Panc1 (cell line): ENCODE measurements around the gene TNRC6B. TPM values are rescaled to one million over a fixed set of nuclear protein-coding genes. Genes with fewer than 3 reads are reported as not detected.

Experiments used
- ATAC-seq: fragments of 200-7000 bp; cut with Tn5 transposase; 2 replicates; pipeline ENCODE4 v1.9.1; 2020; ENCODE audit warnings: mild to moderate bottlenecking, moderate library complexity
- BruUV-seq: library from RNA; stranded (reverse); fragments of 400-500 nt; replicated peaks from 2 replicates; lab custom pipeline; 2021; lab: Mats Ljungman, UMichigan
- CTCF ChIA-PET: fragments of 300-600 bp; sonication (Branson Sonifier 250); formaldehyde crosslinking; loops from one replicate; lab custom pipeline; 2022; ENCODE audit warnings: antibody characterized with exemption; lab: Charles Lee
- POLR2A ChIA-PET: fragments of 300-600 bp; sonication (Branson Sonifier 250); formaldehyde crosslinking; loops from one replicate; lab custom pipeline; 2022; ENCODE audit warnings: antibody characterized with exemption; lab: Charles Lee
- DNase-seq: peaks from one replicate; pipeline ENCODE4 v3.0.0-alpha.2; 2010; ENCODE audit warnings: low read depth, low spot score
- H3K27ac ChIP-seq: 2 replicates; pipeline ENCODE4 v1.5.1; 2011; ENCODE audit warnings: mild to moderate bottlenecking, low read length, inconsistent platforms
- H3K27me3 ChIP-seq: fragments of 200-500 bp; sonication (Bioruptor generic); 2 replicates; pipeline ENCODE4 v1.6.0; 2014; ENCODE audit warnings: low read length, inconsistent platforms; ENCODE audit not compliant: control insufficient read depth, insufficient read depth
- H3K36me3 ChIP-seq: fragments of 200-500 bp; sonication (Bioruptor generic); 2 replicates; pipeline ENCODE4 v1.5.1; 2014; ENCODE audit warnings: inconsistent platforms, mild to moderate bottlenecking, low read length, moderate library complexity; ENCODE audit not compliant: control insufficient read depth, insufficient read depth
- H3K4me1 ChIP-seq: 2 replicates; pipeline ENCODE4 v1.5.1; 2011; ENCODE audit warnings: inconsistent platforms, mild to moderate bottlenecking, low read length, moderate library complexity; ENCODE audit not compliant: control insufficient read depth, insufficient read depth
- H3K4me3 ChIP-seq, 2 experiments: 2 replicates each; pipeline ENCODE4 v1.5.1; 2011 to 2012; ENCODE audit warnings: low read depth in 2 of 2, low read length in 2 of 2, mild to moderate bottlenecking in 2 of 2, inconsistent platforms in 1 of 2, moderate library complexity in 1 of 2
- H3K9me3 ChIP-seq: fragments of 200-500 bp; sonication (Bioruptor generic); 2 replicates; pipeline ENCODE4 v1.5.1; 2014; ENCODE audit warnings: low read depth, mild to moderate bottlenecking, inconsistent platforms, low read length, moderate library complexity; ENCODE audit not compliant: control insufficient read depth, insufficient read depth
- POLR2AphosphoS5 ChIP-seq: IDR thresholded peaks from 2 replicates; pipeline ENCODE4 v1.6.1; 2012; ENCODE audit warnings: mild to moderate bottlenecking, low read depth, low read length, moderate library complexity
- SIN3A ChIP-seq: IDR thresholded peaks from 2 replicates; pipeline ENCODE4 v1.6.1; 2012; ENCODE audit warnings: low read depth, mild to moderate bottlenecking, low read length, moderate library complexity, borderline replicate concordance; ENCODE audit not compliant: insufficient read depth
- TCF7L2 ChIP-seq: IDR thresholded peaks from 2 replicates; pipeline ENCODE4 v1.6.1; 2011; ENCODE audit warnings: mild to moderate bottlenecking, low read depth, low read length, inconsistent platforms
- in situ Hi-C: cut with HindIII; loops from 2 replicates; pipeline ENCODE4 v1.10.0; 2016; ENCODE audit warnings: low sequenced_read_pairs, low pct_unique_long_range_greater_than_20kb
- intact Hi-C: fragments of 100-400 bp; cut with micrococcal nuclease; formaldehyde crosslinking; loops from one replicate; pipeline ENCODE4 v1.10.0; 2022; ENCODE audit not compliant: unreplicated experiment
- total RNA-seq: library from RNA; stranded (reverse); gene quantifications from one replicate; pipeline ENCODE4 v1.2.1, GENCODE V29; 2021; ENCODE audit not compliant: unreplicated experiment
- TF ChIP-seq, protein P1 (sequence below): fragments of 450-650 bp; IDR thresholded peaks from 2 replicates; pipeline ENCODE4 v1.5.1; 2017; ENCODE audit warnings: mild to moderate bottlenecking
- TF ChIP-seq, protein P2 (sequence below), 2 experiments: IDR thresholded peaks; 2 replicates each; pipeline ENCODE4 v1.6.1; 2011 to 2012; ENCODE audit warnings: low read depth in 2 of 2, control low read depth in 1 of 2, low read length in 1 of 2, mild to moderate bottlenecking in 1 of 2, moderate library complexity in 1 of 2; ENCODE audit not compliant: insufficient read depth in 1 of 2

Gene TNRC6B
- total RNA-seq, 1 experiment from 2014 or later: 30.7 TPM

GRCh38 chr22:40224702-40225101 is 47.0 kb downstream of the TNRC6B start:
- DNase-seq (no peak), ATAC-seq (no peak)
- H3K27ac ChIP-seq: no peak overlapping the region
- H3K4me1 ChIP-seq: no peaks in the 10 kb centered on the region
- no TSS peak for BruUV-seq
- ChIA-PET CTCF (no interaction called here), POLR2A (interaction anchor here (0.7 kb wide), 1 partner anchor 57 kb away, joined by 5 read pairs; no protein-coding TSS in a partner anchor)
- in situ Hi-C loops: no loop called here
- no peak overlapping the region for H3K4me3 ChIP-seq
- H3K9me3 ChIP-seq: no peaks in the 10 kb centered on the region
- intact Hi-C loops: no loop called here
- no peaks in the 10 kb centered on the region for H3K27me3 ChIP-seq
- no peak for TF ChIP-seq SIN3A
- no peaks in the 10 kb centered on the region for H3K36me3 ChIP-seq

DNA sequence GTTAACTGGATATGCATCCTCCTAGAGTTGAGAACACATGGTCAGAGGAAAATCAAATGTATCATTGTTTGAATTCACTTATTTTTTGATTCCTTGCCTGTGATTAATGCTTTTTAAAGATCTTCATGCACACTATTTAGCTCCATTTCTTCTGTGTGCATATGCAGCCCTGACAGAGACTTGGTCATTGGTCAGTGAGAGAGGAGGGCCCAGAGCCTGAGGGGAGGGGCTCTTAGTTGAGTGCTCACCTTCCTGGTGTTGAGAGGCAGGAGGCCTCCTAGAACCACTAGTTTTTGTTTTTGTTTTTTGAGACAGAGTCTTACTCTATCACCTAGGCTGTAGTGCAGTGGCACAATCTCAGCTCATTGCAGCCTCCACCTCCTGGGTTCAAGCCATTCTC is 48.9 kb downstream of the TNRC6B start:
- Histone ChIP-seq H3K27ac (no peak overlapping the region), H3K4me1 (no peaks in the 10 kb centered on the region), H3K27me3 (no peaks in the 10 kb centered on the region), H3K36me3 (no peaks in the 10 kb centered on the region), H3K9me3 (no peaks in the 10 kb centered on the region), H3K4me3 (no peak overlapping the region)
- DNase-seq: no peak
- no TSS peak for BruUV-seq
- intact Hi-C loops (no loop called here), in situ Hi-C loops (no loop called here)
- no peak for ATAC-seq
- TF ChIP-seq SIN3A: no peak
- TF ChIP-seq, protein P1, sequence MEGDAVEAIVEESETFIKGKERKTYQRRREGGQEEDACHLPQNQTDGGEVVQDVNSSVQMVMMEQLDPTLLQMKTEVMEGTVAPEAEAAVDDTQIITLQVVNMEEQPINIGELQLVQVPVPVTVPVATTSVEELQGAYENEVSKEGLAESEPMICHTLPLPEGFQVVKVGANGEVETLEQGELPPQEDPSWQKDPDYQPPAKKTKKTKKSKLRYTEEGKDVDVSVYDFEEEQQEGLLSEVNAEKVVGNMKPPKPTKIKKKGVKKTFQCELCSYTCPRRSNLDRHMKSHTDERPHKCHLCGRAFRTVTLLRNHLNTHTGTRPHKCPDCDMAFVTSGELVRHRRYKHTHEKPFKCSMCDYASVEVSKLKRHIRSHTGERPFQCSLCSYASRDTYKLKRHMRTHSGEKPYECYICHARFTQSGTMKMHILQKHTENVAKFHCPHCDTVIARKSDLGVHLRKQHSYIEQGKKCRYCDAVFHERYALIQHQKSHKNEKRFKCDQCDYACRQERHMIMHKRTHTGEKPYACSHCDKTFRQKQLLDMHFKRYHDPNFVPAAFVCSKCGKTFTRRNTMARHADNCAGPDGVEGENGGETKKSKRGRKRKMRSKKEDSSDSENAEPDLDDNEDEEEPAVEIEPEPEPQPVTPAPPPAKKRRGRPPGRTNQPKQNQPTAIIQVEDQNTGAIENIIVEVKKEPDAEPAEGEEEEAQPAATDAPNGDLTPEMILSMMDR: no peak
- no peak for TF ChIP-seq TCF7L2
- no peak for TF ChIP-seq POLR2AphosphoS5
- ChIA-PET CTCF (no interaction called here), POLR2A (no interaction called here)

DNA sequence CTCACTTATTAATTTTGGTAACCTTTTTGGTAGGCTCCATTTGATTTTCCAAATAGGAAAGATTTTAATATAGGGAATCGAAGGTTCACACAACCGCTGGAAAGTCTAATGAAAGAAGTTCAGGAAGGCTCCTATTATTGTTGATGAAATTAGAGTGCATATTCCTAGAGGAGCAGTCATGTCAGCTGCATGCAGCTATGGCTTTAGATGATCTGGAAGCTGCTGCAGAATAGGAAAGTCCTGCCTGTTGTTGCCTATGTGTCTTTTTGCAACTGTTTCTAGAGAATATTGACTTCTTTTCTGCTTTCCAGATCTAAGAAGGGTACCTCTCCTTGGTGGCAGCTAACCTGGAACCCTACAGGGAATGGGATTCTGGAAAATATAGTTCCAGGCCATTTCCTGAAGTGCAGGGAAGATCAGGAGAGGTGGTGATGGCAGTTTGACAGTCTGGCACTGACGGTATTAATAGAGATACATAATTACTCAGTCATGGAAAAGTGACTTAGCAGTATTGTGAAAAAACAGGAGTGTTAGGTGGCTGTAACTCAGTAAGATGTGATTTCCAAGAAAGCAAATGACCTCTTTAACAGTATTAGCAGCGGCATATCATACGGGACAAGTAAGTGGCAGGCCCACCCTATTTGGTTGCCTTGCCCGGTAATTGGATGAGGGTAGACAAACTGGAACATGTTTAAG is 54.0 kb downstream of the TNRC6B start:
- TF ChIP-seq, protein P1: no peak
- TF ChIP-seq, protein P2, sequence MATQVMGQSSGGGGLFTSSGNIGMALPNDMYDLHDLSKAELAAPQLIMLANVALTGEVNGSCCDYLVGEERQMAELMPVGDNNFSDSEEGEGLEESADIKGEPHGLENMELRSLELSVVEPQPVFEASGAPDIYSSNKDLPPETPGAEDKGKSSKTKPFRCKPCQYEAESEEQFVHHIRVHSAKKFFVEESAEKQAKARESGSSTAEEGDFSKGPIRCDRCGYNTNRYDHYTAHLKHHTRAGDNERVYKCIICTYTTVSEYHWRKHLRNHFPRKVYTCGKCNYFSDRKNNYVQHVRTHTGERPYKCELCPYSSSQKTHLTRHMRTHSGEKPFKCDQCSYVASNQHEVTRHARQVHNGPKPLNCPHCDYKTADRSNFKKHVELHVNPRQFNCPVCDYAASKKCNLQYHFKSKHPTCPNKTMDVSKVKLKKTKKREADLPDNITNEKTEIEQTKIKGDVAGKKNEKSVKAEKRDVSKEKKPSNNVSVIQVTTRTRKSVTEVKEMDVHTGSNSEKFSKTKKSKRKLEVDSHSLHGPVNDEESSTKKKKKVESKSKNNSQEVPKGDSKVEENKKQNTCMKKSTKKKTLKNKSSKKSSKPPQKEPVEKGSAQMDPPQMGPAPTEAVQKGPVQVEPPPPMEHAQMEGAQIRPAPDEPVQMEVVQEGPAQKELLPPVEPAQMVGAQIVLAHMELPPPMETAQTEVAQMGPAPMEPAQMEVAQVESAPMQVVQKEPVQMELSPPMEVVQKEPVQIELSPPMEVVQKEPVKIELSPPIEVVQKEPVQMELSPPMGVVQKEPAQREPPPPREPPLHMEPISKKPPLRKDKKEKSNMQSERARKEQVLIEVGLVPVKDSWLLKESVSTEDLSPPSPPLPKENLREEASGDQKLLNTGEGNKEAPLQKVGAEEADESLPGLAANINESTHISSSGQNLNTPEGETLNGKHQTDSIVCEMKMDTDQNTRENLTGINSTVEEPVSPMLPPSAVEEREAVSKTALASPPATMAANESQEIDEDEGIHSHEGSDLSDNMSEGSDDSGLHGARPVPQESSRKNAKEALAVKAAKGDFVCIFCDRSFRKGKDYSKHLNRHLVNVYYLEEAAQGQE (IDR thresholded peaks at IDR 0.05; ENCODE audit: insufficient read depth in 1 of 2, low read depth in 2 of 2, low read length in 1 of 2): no peak
- Histone ChIP-seq H3K27me3 (no peaks in the 10 kb centered on the region), H3K4me1 (no peaks in the 10 kb centered on the region), H3K36me3 (no peaks in the 10 kb centered on the region), H3K4me3 (no peak overlapping the region), H3K9me3 (no peaks in the 10 kb centered on the region), H3K27ac (no peak overlapping the region)
- BruUV-seq: no TSS peak
- ChIA-PET POLR2A (no interaction called here), CTCF (interaction anchor here (0.6 kb wide), 1 partner anchor 37 kb away, joined by 10 read pairs; no protein-coding TSS in a partner anchor)
- in situ Hi-C loops: no loop called here
- intact Hi-C loops: no loop called here
- DNase-seq (no peak), ATAC-seq (no peak)
